GM12878 (cell line): ENCODE results near the gene UNG. TPM values are rescaled to one million over a fixed set of nuclear protein-coding genes. Genes with fewer than 3 reads are reported as not detected.

ENCODE experiments used
- ATAC-seq: fragments of 200-7000 bp; cut with Tn5 transposase; 3 replicates; pipeline ENCODE4 v1.9.1; 2020; ENCODE audit warnings: mild to moderate bottlenecking, moderate library complexity
- BruUV-seq: library from RNA; stranded (reverse); fragments of 400-500 nt; replicated peaks from 2 replicates; lab custom pipeline; 2021; lab: Mats Ljungman, UMichigan
- CTCF ChIA-PET: fragments of 300-600 bp; sonication (Branson Sonifier 250); formaldehyde crosslinking; extraction: SDS; loops from one replicate; lab custom pipeline; 2021; ENCODE audit warnings: inconsistent platforms; lab: Yijun Ruan, JAX
- POLR2A ChIA-PET: fragments of 350-600 bp; formaldehyde crosslinking; extraction: SDS; loops from one replicate; lab custom pipeline; 2021; ENCODE audit warnings: inconsistent platforms; lab: Charles Lee
- RAD21 ChIA-PET: fragments of 300-600 bp; sonication (Branson Sonifier 250); formaldehyde crosslinking; loops from one replicate; lab custom pipeline; 2023; ENCODE audit warnings: antibody characterized with exemption; ENCODE audit not compliant: unreplicated experiment; lab: Charles Lee
- SMC1A ChIA-PET: fragments of 300-600 bp; sonication (Branson Sonifier 250); formaldehyde crosslinking; loops from one replicate; lab custom pipeline; 2023; ENCODE audit not compliant: unreplicated experiment, uncharacterized antibody; lab: Charles Lee
- DNase-seq: peaks from one replicate; pipeline ENCODE4 v3.0.0-alpha.2; 2011; ENCODE audit warnings: low read depth, low spot score
- FAIRE-seq: peaks from 3 replicates; lab custom pipeline; 2011; peaks lifted over from hg19 to GRCh38; lab: Jason Lieb, UNC
- H2AFZ ChIP-seq: 2 replicates; pipeline ENCODE4 v1.6.0; 2011; ENCODE audit warnings: low read depth, low read length, control low read depth; ENCODE audit not compliant: control insufficient read depth
- H3K27ac ChIP-seq: 2 replicates; pipeline ENCODE4 v1.5.1; 2011; ENCODE audit warnings: control low read depth; ENCODE audit not compliant: control insufficient read depth, insufficient read depth
- H3K27me3 ChIP-seq, 2 experiments: replicated peaks in 1 of 2; 2 replicates each; pipeline versions ENCODE4 v1.6.0 to v1.6.1; 2011; ENCODE audit warnings: low read length in 1 of 2; ENCODE audit not compliant: control insufficient read depth in 2 of 2, insufficient read depth in 2 of 2
- H3K36me3 ChIP-seq, 2 experiments: 2 replicates each; pipeline ENCODE4 v1.5.1; 2011; ENCODE audit warnings: low read length in 1 of 2; ENCODE audit not compliant: control insufficient read depth in 2 of 2, insufficient read depth in 2 of 2
- H3K4me1 ChIP-seq: 2 replicates; pipeline ENCODE4 v1.6.1; 2011; ENCODE audit warnings: mild to moderate bottlenecking, low read length, moderate library complexity, mixed read lengths; ENCODE audit not compliant: control insufficient read depth, insufficient read depth
- H3K4me2 ChIP-seq: 2 replicates; pipeline ENCODE4 v1.6.0; 2011; ENCODE audit warnings: control low read depth; ENCODE audit not compliant: control insufficient read depth, insufficient read depth
- H3K4me3 ChIP-seq: fragments of 200-600 bp; sonication (generic); 2 replicates; pipeline ENCODE4 v1.5.1; 2016
- H3K79me2 ChIP-seq: 2 replicates; pipeline ENCODE4 v1.6.0; 2011; ENCODE audit warnings: low read length; ENCODE audit not compliant: control insufficient read depth, insufficient read depth
- H3K9ac ChIP-seq: 2 replicates; pipeline ENCODE4 v1.8.0; 2011; ENCODE audit warnings: low read length, control low read depth, mixed read lengths; ENCODE audit not compliant: control insufficient read depth, insufficient read depth
- H3K9me3 ChIP-seq: replicated peaks from 3 replicates; pipeline ENCODE4 v1.5.1; 2011; ENCODE audit warnings: mild to moderate bottlenecking, low read length; ENCODE audit not compliant: control insufficient read depth, insufficient read depth
- H4K20me1 ChIP-seq: 2 replicates; pipeline ENCODE4 v1.6.0; 2011; ENCODE audit not compliant: control insufficient read depth, insufficient read depth
- EZH2 ChIP-seq: IDR thresholded peaks from 2 replicates; pipeline ENCODE4 v1.6.1; 2012; ENCODE audit warnings: low read depth, mild to moderate bottlenecking, control low read depth, inconsistent platforms, low read length, borderline replicate concordance; ENCODE audit not compliant: control insufficient read depth
- FOXM1 ChIP-seq: IDR thresholded peaks from 2 replicates; pipeline ENCODE4 v1.6.1; 2012; ENCODE audit warnings: low read depth, mild to moderate bottlenecking, inconsistent platforms, low read length, moderate library complexity
- GATAD2B ChIP-seq: fragments of 450-650 bp; conservative IDR thresholded peaks from 2 replicates; pipeline ENCODE4 v1.6.1; 2017; ENCODE audit warnings: low read depth, mild to moderate bottlenecking, moderate library complexity
- HDGF ChIP-seq: fragments of 450-650 bp; IDR thresholded peaks from 2 replicates; pipeline ENCODE4 v1.6.1; 2016; ENCODE audit warnings: antibody characterized with exemption
- IKZF2 ChIP-seq, 2 experiments: fragments of 450-650 bp; IDR thresholded peaks; 2 replicates each; pipeline ENCODE4 v1.6.1; 2017; ENCODE audit warnings: mild to moderate bottlenecking in 2 of 2, moderate library complexity in 2 of 2
- KLF5 ChIP-seq: fragments of 450-650 bp; IDR thresholded peaks from 2 replicates; pipeline ENCODE4 v1.6.1; 2014; ENCODE audit warnings: mild to moderate bottlenecking; ENCODE audit not compliant: partially characterized antibody
- NFIC ChIP-seq: IDR thresholded peaks from 2 replicates; pipeline ENCODE4 v1.6.1; 2012; ENCODE audit warnings: low read depth, mild to moderate bottlenecking, inconsistent platforms, low read length, moderate library complexity
- NR2C2 ChIP-seq: IDR thresholded peaks from 2 replicates; pipeline ENCODE4 v1.6.1; 2011; ENCODE audit warnings: borderline replicate concordance, low read depth; ENCODE audit not compliant: control insufficient read depth, insufficient read length
- PML ChIP-seq: IDR thresholded peaks from 2 replicates; pipeline ENCODE4 v1.6.1; 2012; ENCODE audit warnings: low read length, inconsistent platforms
- YBX1 ChIP-seq: fragments of 450-650 bp; IDR thresholded peaks from 2 replicates; pipeline ENCODE4 v1.6.1; 2016; ENCODE audit warnings: antibody characterized with exemption
- ZZZ3 ChIP-seq: IDR thresholded peaks from 2 replicates; pipeline ENCODE4 v1.6.1; 2011; ENCODE audit warnings: low read depth; ENCODE audit not compliant: control insufficient read depth, insufficient read length
- WGBS: methylation state at CpG from one replicate; pipeline ENCODE4 v1.1.6; 2016; ENCODE audit warnings: low lambda C conversion rate; ENCODE audit not compliant: insufficient replicate concordance, insufficient coverage; ENCODE audit errors: missing lambda C conversion rate; 5-methylcytosine and 5-hydroxymethylcytosine counted together
- in situ Hi-C: fragments of 300-500 bp; cut with MboI; formaldehyde crosslinking; loops from 9 replicates; pipeline ENCODE4 v1.14.3; 2018; ENCODE audit warnings: mixed read lengths
- intact Hi-C: fragments of 100-400 bp; cut with micrococcal nuclease; formaldehyde crosslinking; loops from one replicate; pipeline ENCODE4 v1.14.2; 2022; ENCODE audit not compliant: unreplicated experiment
- polyA plus RNA-seq, 11 experiments: library from polyadenylated mRNA; depleted of rRNA in 4 of 11; unstranded in 6 of 11; stranded (reverse) in 5 of 11; fragments of >200 nt; fragmentation: Nextera tagmentation in 4 of 11; fragmentation: Illumina TruSeq in 1 of 11; extraction: Ambion mirVana in 4 of 11; extraction: Trizol in 1 of 11; gene quantifications; 1 replicate in 1 of 11; 2 replicates in 10 of 11; pipeline versions ENCODE4 v1.2.1 to v1.2.3, GENCODE V29; 2011 to 2016; ENCODE audit warnings: inconsistent platforms in 2 of 11, missing spikeins in 2 of 11, low read depth in 1 of 11
- total RNA-seq, 4 experiments: library from RNA; depleted of rRNA in 3 of 4; stranded (reverse); fragments of >200 nt in 3 of 4; fragmentation: Illumina TruSeq in 1 of 4; extraction: Trizol in 1 of 4; gene quantifications; 2 replicates each; pipeline versions ENCODE4 v1.2.1 to v1.2.3, GENCODE V29; 2013 to 2021
- TF ChIP-seq, protein P1 (sequence below): fragments of 450-650 bp; IDR thresholded peaks from 2 replicates; pipeline ENCODE4 v1.6.1; 2014; ENCODE audit warnings: mild to moderate bottlenecking
- TF ChIP-seq, protein P2 (sequence below): IDR thresholded peaks from 2 replicates; pipeline ENCODE4 v1.6.1; 2011; ENCODE audit warnings: low read depth, mild to moderate bottlenecking, low read length, moderate library complexity, borderline replicate concordance; ENCODE audit errors: extremely low read depth
- TF ChIP-seq, protein P3 (sequence below): fragments of 450-650 bp; IDR thresholded peaks from 2 replicates; pipeline ENCODE4 v1.6.1; 2017; ENCODE audit warnings: antibody characterized with exemption, mild to moderate bottlenecking, moderate library complexity
- TF ChIP-seq, protein P4 (sequence below): fragments of 450-650 bp; formaldehyde crosslinking; IDR thresholded peaks from 2 replicates; pipeline ENCODE4 v1.5.0; 2022; ENCODE audit warnings: mild to moderate bottlenecking, missing genetic modification characterization
- TF ChIP-seq, protein P5 (sequence below): fragments of 450-650 bp; IDR thresholded peaks from 2 replicates; pipeline ENCODE4 v1.6.1; 2016; ENCODE audit warnings: mild to moderate bottlenecking

The UNG gene
- total and polyA plus RNA-seq, 10 of the 15 experiments (the other 5 are each of a cell fraction or from before 2014, with no cell fraction given) = 9.5 to 81.9 (median 48.2) TPM

DNA sequence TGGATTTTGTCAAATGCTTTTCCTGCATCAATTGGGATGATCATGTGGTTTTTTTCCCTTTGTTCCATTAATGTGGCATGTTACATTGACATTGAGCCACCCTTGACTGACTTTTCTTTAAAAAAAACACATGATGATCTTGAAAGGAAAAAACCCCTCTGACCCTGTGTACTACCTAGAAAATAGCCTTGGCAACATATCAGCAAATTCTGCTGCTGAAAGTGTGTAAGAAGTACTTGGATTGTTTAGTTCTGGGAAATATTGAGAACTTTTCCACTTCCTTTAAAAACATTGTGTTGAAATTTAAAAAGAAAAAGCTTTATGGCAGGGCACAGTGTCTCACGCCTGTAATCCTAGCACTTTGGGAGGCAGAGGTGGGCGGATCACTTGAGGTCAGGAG is 39.7 kb downstream of the UNG start:
- H3K4me2 ChIP-seq = no peak overlapping the region
- ChIA-PET CTCF (no interaction called here), RAD21 (no interaction called here), SMC1A (no interaction called here), POLR2A (no interaction called here)
- H3K9ac ChIP-seq = no peak overlapping the region
- no peak overlapping the region for H3K27ac ChIP-seq
- H3K4me3 ChIP-seq = no peak overlapping the region
- DNase-seq = no peak
- in situ Hi-C loops (no loop called here), intact Hi-C loops (loop anchor here (10.0 kb wide), 1 partner anchor 248 kb away; no protein-coding TSS in a partner anchor)
- no peaks in the 10 kb centered on the region for H3K27me3 ChIP-seq
- no peak overlapping the region for H2AFZ ChIP-seq
- H4K20me1 ChIP-seq = no peaks in the 10 kb centered on the region
- no peaks in the 10 kb centered on the region for H3K79me2 ChIP-seq
- H3K36me3 ChIP-seq = no peaks in the 10 kb centered on the region
- no peaks in the 10 kb centered on the region for H3K9me3 ChIP-seq
- WGBS = 64% methylated on average over 2 of the region's 2 CpGs
- no peak for ATAC-seq
- no peaks in the 10 kb centered on the region for H3K4me1 ChIP-seq
- no TSS peak for BruUV-seq
- FAIRE-seq = no peak
- no peak for TF ChIP-seq HDGF
- TF ChIP-seq, protein P1, sequence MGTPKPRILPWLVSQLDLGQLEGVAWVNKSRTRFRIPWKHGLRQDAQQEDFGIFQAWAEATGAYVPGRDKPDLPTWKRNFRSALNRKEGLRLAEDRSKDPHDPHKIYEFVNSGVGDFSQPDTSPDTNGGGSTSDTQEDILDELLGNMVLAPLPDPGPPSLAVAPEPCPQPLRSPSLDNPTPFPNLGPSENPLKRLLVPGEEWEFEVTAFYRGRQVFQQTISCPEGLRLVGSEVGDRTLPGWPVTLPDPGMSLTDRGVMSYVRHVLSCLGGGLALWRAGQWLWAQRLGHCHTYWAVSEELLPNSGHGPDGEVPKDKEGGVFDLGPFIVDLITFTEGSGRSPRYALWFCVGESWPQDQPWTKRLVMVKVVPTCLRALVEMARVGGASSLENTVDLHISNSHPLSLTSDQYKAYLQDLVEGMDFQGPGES = no peak
- no peak for TF ChIP-seq NR2C2
- no peak for TF ChIP-seq PML
- no peak for TF ChIP-seq EZH2
- TF ChIP-seq, protein P2, sequence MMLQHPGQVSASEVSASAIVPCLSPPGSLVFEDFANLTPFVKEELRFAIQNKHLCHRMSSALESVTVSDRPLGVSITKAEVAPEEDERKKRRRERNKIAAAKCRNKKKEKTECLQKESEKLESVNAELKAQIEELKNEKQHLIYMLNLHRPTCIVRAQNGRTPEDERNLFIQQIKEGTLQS = no peak
- TF ChIP-seq NFIC = no peak
- no peak for TF ChIP-seq IKZF2 (IDR thresholded peaks at IDR 0.05)
- no peak for TF ChIP-seq YBX1
- no peak for TF ChIP-seq FOXM1
- no peak for TF ChIP-seq KLF5
- TF ChIP-seq, protein P3, sequence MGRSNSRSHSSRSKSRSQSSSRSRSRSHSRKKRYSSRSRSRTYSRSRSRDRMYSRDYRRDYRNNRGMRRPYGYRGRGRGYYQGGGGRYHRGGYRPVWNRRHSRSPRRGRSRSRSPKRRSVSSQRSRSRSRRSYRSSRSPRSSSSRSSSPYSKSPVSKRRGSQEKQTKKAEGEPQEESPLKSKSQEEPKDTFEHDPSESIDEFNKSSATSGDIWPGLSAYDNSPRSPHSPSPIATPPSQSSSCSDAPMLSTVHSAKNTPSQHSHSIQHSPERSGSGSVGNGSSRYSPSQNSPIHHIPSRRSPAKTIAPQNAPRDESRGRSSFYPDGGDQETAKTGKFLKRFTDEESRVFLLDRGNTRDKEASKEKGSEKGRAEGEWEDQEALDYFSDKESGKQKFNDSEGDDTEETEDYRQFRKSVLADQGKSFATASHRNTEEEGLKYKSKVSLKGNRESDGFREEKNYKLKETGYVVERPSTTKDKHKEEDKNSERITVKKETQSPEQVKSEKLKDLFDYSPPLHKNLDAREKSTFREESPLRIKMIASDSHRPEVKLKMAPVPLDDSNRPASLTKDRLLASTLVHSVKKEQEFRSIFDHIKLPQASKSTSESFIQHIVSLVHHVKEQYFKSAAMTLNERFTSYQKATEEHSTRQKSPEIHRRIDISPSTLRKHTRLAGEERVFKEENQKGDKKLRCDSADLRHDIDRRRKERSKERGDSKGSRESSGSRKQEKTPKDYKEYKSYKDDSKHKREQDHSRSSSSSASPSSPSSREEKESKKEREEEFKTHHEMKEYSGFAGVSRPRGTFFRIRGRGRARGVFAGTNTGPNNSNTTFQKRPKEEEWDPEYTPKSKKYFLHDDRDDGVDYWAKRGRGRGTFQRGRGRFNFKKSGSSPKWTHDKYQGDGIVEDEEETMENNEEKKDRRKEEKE = no peak
- no peak for TF ChIP-seq ZZZ3
- no peak for TF ChIP-seq GATAD2B
- TF ChIP-seq, protein P4, sequence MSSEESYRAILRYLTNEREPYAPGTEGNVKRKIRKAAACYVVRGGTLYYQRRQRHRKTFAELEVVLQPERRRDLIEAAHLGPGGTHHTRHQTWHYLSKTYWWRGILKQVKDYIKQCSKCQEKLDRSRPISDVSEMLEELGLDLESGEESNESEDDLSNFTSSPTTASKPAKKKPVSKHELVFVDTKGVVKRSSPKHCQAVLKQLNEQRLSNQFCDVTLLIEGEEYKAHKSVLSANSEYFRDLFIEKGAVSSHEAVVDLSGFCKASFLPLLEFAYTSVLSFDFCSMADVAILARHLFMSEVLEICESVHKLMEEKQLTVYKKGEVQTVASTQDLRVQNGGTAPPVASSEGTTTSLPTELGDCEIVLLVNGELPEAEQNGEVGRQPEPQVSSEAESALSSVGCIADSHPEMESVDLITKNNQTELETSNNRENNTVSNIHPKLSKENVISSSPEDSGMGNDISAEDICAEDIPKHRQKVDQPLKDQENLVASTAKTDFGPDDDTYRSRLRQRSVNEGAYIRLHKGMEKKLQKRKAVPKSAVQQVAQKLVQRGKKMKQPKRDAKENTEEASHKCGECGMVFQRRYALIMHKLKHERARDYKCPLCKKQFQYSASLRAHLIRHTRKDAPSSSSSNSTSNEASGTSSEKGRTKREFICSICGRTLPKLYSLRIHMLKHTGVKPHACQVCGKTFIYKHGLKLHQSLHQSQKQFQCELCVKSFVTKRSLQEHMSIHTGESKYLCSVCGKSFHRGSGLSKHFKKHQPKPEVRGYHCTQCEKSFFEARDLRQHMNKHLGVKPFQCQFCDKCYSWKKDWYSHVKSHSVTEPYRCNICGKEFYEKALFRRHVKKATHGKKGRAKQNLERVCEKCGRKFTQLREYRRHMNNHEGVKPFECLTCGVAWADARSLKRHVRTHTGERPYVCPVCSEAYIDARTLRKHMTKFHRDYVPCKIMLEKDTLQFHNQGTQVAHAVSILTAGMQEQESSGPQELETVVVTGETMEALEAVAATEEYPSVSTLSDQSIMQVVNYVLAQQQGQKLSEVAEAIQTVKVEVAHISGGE (CRISPR knock-in tag) = no peak
- TF ChIP-seq, protein P5, sequence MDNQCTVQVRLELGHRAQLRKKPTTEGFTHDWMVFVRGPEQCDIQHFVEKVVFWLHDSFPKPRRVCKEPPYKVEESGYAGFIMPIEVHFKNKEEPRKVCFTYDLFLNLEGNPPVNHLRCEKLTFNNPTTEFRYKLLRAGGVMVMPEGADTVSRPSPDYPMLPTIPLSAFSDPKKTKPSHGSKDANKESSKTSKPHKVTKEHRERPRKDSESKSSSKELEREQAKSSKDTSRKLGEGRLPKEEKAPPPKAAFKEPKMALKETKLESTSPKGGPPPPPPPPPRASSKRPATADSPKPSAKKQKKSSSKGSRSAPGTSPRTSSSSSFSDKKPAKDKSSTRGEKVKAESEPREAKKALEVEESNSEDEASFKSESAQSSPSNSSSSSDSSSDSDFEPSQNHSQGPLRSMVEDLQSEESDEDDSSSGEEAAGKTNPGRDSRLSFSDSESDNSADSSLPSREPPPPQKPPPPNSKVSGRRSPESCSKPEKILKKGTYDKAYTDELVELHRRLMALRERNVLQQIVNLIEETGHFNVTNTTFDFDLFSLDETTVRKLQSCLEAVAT = no peak
